ENCODE results near the gene PAK6. TPM values are rescaled to one million over a fixed set of nuclear protein-coding genes. Genes with fewer than 3 reads are reported as not detected.

Gene PAK6
- total RNA-seq, 1 donor from 2014 or later: 0.31 TPM

GRCh38 chr15:40300367-40300766 is 61.5 kb downstream of the PAK6 start:
- Mint-ChIP-seq H3K36me3 (ENCODE audit: low read depth, unreplicated experiment) (peaks cover 27% of the 10 kb centered on the region), H3K9me3 (ENCODE audit: unreplicated experiment) (no peaks in the 10 kb centered on the region), H3K27me3 (ENCODE audit: unreplicated experiment) (peaks cover 21% of the 10 kb centered on the region), H3K4me3 (ENCODE audit: unreplicated experiment) (no peak overlapping the region), H3K27ac (ENCODE audit: unreplicated experiment) (no peak overlapping the region), H3K4me1 (ENCODE audit: unreplicated experiment) (peaks cover 11% of the 10 kb centered on the region)
- TF ChIP-seq CTCF (IDR thresholded peaks at IDR 0.05; ENCODE audit: unreplicated experiment): no peak
- DNase-seq (ENCODE audit: low spot score): no peak

GRCh38 chr15:40300771-40301170 is 61.9 kb downstream of the PAK6 start:
- no peak overlapping the region for H3K27ac Mint-ChIP-seq (ENCODE audit: unreplicated experiment)
- H3K4me3 Mint-ChIP-seq (ENCODE audit: unreplicated experiment): no peak overlapping the region
- peaks cover 27% of the 10 kb centered on the region for H3K36me3 Mint-ChIP-seq (ENCODE audit: low read depth, unreplicated experiment)
- H3K27me3 Mint-ChIP-seq (ENCODE audit: unreplicated experiment): peaks cover 18% of the 10 kb centered on the region
- H3K9me3 Mint-ChIP-seq (ENCODE audit: unreplicated experiment): no peaks in the 10 kb centered on the region
- H3K4me1 Mint-ChIP-seq (ENCODE audit: unreplicated experiment): peaks cover 11% of the 10 kb centered on the region
- no peak for TF ChIP-seq CTCF (IDR thresholded peaks at IDR 0.05; ENCODE audit: unreplicated experiment)
- DNase-seq (ENCODE audit: low spot score): no peak

GRCh38 chr15:40301467-40302179 is 62.8 kb downstream of the PAK6 start:
- Mint-ChIP-seq H3K27ac (ENCODE audit: unreplicated experiment) (no peak overlapping the region), H3K4me1 (ENCODE audit: unreplicated experiment) (peaks cover 19% of the 10 kb centered on the region), H3K9me3 (ENCODE audit: unreplicated experiment) (no peaks in the 10 kb centered on the region), H3K4me3 (ENCODE audit: unreplicated experiment) (no peak overlapping the region), H3K36me3 (ENCODE audit: low read depth, unreplicated experiment) (peaks cover 27% of the 10 kb centered on the region), H3K27me3 (ENCODE audit: unreplicated experiment) (peaks cover 19% of the 10 kb centered on the region)
- no peak for TF ChIP-seq CTCF (IDR thresholded peaks at IDR 0.05; ENCODE audit: unreplicated experiment)
- DNase-seq (ENCODE audit: low spot score): no peak

- no peak overlapping the region for H3K27ac Mint-ChIP-seq (ENCODE audit: unreplicated experiment)
- no peak for DNase-seq (ENCODE audit: low spot score)
- peaks cover 17% of the 10 kb centered on the region for H3K27me3 Mint-ChIP-seq (ENCODE audit: unreplicated experiment)
- TF ChIP-seq CTCF (IDR thresholded peaks at IDR 0.05; ENCODE audit: unreplicated experiment): no peak
- H3K4me1 Mint-ChIP-seq (ENCODE audit: unreplicated experiment): peaks cover 19% of the 10 kb centered on the region
- no peak overlapping the region for H3K4me3 Mint-ChIP-seq (ENCODE audit: unreplicated experiment)
- peaks cover 23% of the 10 kb centered on the region for H3K36me3 Mint-ChIP-seq (ENCODE audit: low read depth, unreplicated experiment)
- no peaks in the 10 kb centered on the region for H3K9me3 Mint-ChIP-seq (ENCODE audit: unreplicated experiment)
Observed at GRCh38 chr15:40302288-40302886, 63.5 kb downstream of the PAK6 start.

GRCh38 chr15:40302981-40303380 is 64.1 kb downstream of the PAK6 start:
- Mint-ChIP-seq H3K9me3 (ENCODE audit: unreplicated experiment) (no peaks in the 10 kb centered on the region), H3K27ac (ENCODE audit: unreplicated experiment) (no peak overlapping the region), H3K4me3 (ENCODE audit: unreplicated experiment) (no peak overlapping the region), H3K27me3 (ENCODE audit: unreplicated experiment) (peaks cover 11% of the 10 kb centered on the region), H3K4me1 (ENCODE audit: unreplicated experiment) (peaks cover 20% of the 10 kb centered on the region), H3K36me3 (ENCODE audit: low read depth, unreplicated experiment) (peaks cover 17% of the 10 kb centered on the region)
- no peak for TF ChIP-seq CTCF (IDR thresholded peaks at IDR 0.05; ENCODE audit: unreplicated experiment)
- no peak for DNase-seq (ENCODE audit: low spot score)

Measured in endothelial cell (in vitro differentiated cells).